ENCODE results near the gene ASB18. TPM values are rescaled to one million over a fixed set of nuclear protein-coding genes. Genes with fewer than 3 reads are reported as not detected.

Gene ASB18
- total RNA-seq, 4 donors from 2014 or later = not detected

DNA sequence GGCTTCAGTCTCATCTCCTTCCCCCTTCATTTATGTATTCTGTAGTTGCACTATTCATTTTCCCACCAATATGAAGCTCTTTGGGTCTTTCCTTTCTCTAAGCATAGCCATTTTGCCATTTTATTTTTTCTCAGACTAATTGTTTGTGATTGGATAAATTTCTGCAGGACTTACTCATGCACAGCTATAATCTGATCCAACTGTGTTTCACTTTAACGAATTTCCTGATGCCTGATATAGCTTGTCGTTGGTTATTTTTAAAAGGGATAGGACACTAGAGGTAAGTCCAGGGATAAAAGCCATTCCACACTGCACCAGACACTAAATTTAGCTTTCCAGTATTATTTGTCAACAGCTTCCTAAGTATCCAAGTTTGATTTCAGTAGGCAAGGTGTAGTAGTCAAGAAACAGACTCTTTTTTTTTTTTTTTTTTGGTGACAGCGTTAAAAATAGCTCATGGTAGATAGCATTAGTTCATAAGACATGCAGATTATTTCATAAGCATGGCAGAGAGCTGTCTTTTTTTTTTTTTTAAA is 17.4 kb downstream of the ASB18 start:
- TF ChIP-seq, protein P1, sequence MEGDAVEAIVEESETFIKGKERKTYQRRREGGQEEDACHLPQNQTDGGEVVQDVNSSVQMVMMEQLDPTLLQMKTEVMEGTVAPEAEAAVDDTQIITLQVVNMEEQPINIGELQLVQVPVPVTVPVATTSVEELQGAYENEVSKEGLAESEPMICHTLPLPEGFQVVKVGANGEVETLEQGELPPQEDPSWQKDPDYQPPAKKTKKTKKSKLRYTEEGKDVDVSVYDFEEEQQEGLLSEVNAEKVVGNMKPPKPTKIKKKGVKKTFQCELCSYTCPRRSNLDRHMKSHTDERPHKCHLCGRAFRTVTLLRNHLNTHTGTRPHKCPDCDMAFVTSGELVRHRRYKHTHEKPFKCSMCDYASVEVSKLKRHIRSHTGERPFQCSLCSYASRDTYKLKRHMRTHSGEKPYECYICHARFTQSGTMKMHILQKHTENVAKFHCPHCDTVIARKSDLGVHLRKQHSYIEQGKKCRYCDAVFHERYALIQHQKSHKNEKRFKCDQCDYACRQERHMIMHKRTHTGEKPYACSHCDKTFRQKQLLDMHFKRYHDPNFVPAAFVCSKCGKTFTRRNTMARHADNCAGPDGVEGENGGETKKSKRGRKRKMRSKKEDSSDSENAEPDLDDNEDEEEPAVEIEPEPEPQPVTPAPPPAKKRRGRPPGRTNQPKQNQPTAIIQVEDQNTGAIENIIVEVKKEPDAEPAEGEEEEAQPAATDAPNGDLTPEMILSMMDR (IDR thresholded peaks at IDR 0.05) = no peak
- TF ChIP-seq POLR2A (IDR thresholded peaks at IDR 0.05) = no peak
- H3K4me1 ChIP-seq = no peaks in the 10 kb centered on the region
- no peak overlapping the region for H3K4me3 ChIP-seq (replicated peaks in 1 of 3)
- intact Hi-C loops (cut with DNase I) = no loop called here
- no peaks in the 10 kb centered on the region for H3K27me3 ChIP-seq
- no peaks in the 10 kb centered on the region for H3K36me3 ChIP-seq
- H3K9me3 ChIP-seq = no peaks in the 10 kb centered on the region
- no peak overlapping the region for H3K27ac ChIP-seq
- DNase-seq = no peak
- 79 to 89% methylated on average over 3 of the region's 3 CpGs for WGBS, 2 donors

DNA sequence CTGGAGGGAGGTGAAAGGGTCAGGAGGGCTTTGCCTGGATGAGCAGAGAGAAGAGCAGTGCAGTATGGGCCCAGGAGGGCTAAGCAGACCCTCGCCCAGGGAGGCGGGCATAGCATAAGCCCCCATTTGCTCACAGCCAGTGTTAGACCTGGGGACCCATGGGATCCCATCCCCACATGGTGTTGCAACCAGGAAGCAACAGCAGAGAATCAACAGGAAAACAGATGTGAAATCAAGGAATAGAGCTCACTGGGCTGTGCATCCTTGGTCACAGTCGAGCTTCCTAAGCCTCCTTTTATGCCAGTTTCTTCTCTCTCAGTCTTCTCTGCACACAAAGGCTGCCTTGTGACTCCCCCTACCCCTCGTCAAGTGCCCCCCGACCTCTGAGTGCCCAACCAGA is 19.9 kb downstream of the ASB18 start:
- Histone ChIP-seq H3K27me3 (no peaks in the 10 kb centered on the region), H3K36me3 (no peaks in the 10 kb centered on the region), H3K9me3 (no peaks in the 10 kb centered on the region), H3K4me1 (no peaks in the 10 kb centered on the region), H3K4me3 (replicated peaks in 1 of 3) (no peak overlapping the region), H3K27ac (no peak overlapping the region)
- no peak for DNase-seq
- 85 to 90% methylated on average over 5 of the region's 5 CpGs for WGBS, 2 donors
- intact Hi-C loops (cut with DNase I) = no loop called here
- TF ChIP-seq, protein P1 (IDR thresholded peaks at IDR 0.05) = no peak
- TF ChIP-seq POLR2A (IDR thresholded peaks at IDR 0.05) = no peak

GRCh38 chr2:236242057-236242495 is 22.1 kb downstream of the ASB18 start:
- no peaks in the 10 kb centered on the region for H3K9me3 ChIP-seq
- H3K4me3 ChIP-seq (replicated peaks in 1 of 3) = no peak overlapping the region
- H3K27ac ChIP-seq = no peak overlapping the region
- peaks cover 0 to 4% of the 10 kb centered on the region in 2 donors for H3K4me1 ChIP-seq
- no peaks in the 10 kb centered on the region for H3K27me3 ChIP-seq
- TF ChIP-seq, protein P1 (IDR thresholded peaks at IDR 0.05) = no peak
- DNase-seq = no peak
- WGBS, 2 donors = 85 to 93% methylated on average over 8 of the region's 8 CpGs
- intact Hi-C loops (cut with DNase I) = no loop called here
- H3K36me3 ChIP-seq = no peaks in the 10 kb centered on the region

GRCh38 chr2:236241181-236242056 is 22.8 kb downstream of the ASB18 start:
- H3K4me3 ChIP-seq (replicated peaks in 1 of 3) = no peak overlapping the region
- H3K36me3 ChIP-seq = no peaks in the 10 kb centered on the region
- H3K4me1 ChIP-seq = peaks cover 0 to 4% of the 10 kb centered on the region in 2 donors
- DNase-seq = no peak
- intact Hi-C loops (cut with DNase I) = no loop called here
- no peaks in the 10 kb centered on the region for H3K9me3 ChIP-seq
- H3K27ac ChIP-seq = no peak overlapping the region
- 78 to 81% methylated on average over 13 of the region's 13 CpGs for WGBS, 2 donors
- H3K27me3 ChIP-seq = peaks cover 5% of the 10 kb centered on the region
- TF ChIP-seq, protein P1 (IDR thresholded peaks at IDR 0.05) = no peak
- no peak for TF ChIP-seq POLR2A (IDR thresholded peaks at IDR 0.05)
